B cell (primary cell): Measurements from ENCODE around the gene TIE1. TPM values are rescaled to one million over a fixed set of nuclear protein-coding genes. Genes with fewer than 3 reads are reported as not detected.

Experiments used
- ATAC-seq: fragments of 200-7000 bp; cut with Tn5 transposase; one replicate; pipeline ENCODE4 v1.10.0; 2021; ENCODE audit warnings: low read depth, mild to moderate bottlenecking, moderate number of reproducible peaks, moderate library complexity
- CTCF ChIA-PET: fragments of 350-600 bp; sonication (Branson Sonifier 250); formaldehyde crosslinking; loops from one replicate; lab custom pipeline; 2021; ENCODE audit warnings: antibody characterized with exemption, inconsistent platforms; lab: Charles Lee
- POLR2A ChIA-PET: fragments of 350-600 bp; sonication (Branson Sonifier 250); formaldehyde crosslinking; loops from one replicate; lab custom pipeline; 2021; ENCODE audit warnings: antibody characterized with exemption; lab: Charles Lee
- DNase-seq: peaks from one replicate; pipeline ENCODE4 v3.0.0; 2013
- H2AFZ ChIP-seq: 2 replicates; pipeline ENCODE4 v1.6.1; 2012; ENCODE audit warnings: mild to moderate bottlenecking, low read depth, low read length; ENCODE audit not compliant: insufficient read depth, poor library complexity, severe bottlenecking
- H3K27ac ChIP-seq, 2 donors: 1 replicate in 1 of 2; 2 replicates in 1 of 2; pipeline ENCODE4 v1.5.1; 2012 to 2013; ENCODE audit warnings: low read length in 2 of 2, mild to moderate bottlenecking in 2 of 2, moderate library complexity in 1 of 2
- H3K27me3 ChIP-seq, 4 experiments: fragments of 200-600 bp in 1 of 4; sonication (generic) in 1 of 4; replicated peaks in 1 of 4; 1 replicate in 2 of 4; 2 replicates in 2 of 4; pipeline versions ENCODE4 v1.6.1 to v1.7.0; 2013 to 2016; ENCODE audit warnings: low read length in 3 of 4, mild to moderate bottlenecking in 2 of 4, mixed read lengths in 1 of 4, moderate library complexity in 1 of 4; ENCODE audit not compliant: insufficient read depth in 4 of 4, control insufficient read depth in 3 of 4; ENCODE audit errors: control extremely low read depth in 1 of 4
- H3K36me3 ChIP-seq, 2 experiments: replicated peaks in 1 of 2; 1 replicate in 1 of 2; 2 replicates in 1 of 2; pipeline versions ENCODE4 v1.6.1 to v1.7.1; 2013; ENCODE audit warnings: low read length in 1 of 2; ENCODE audit not compliant: insufficient read depth in 2 of 2, control insufficient read depth in 1 of 2; ENCODE audit errors: control extremely low read depth in 1 of 2, extremely low read depth in 1 of 2
- H3K4me1 ChIP-seq, 2 donors: fragments of 200-600 bp in 1 of 2; sonication (generic) in 1 of 2; 1 replicate in 1 of 2; 2 replicates in 1 of 2; pipeline versions ENCODE4 v1.5.1 to v1.6.1; 2013 to 2017; ENCODE audit warnings: low read length in 2 of 2; ENCODE audit not compliant: control insufficient read depth in 2 of 2, insufficient read depth in 2 of 2
- H3K4me2 ChIP-seq: replicated peaks from 2 replicates; pipeline ENCODE3; 2012; ENCODE audit warnings: mild to moderate bottlenecking, low read depth, low read length; ENCODE audit not compliant: poor library complexity, severe bottlenecking
- H3K4me3 ChIP-seq, 5 experiments: fragments of 200-600 bp in 1 of 5; sonication (generic) in 1 of 5; 1 replicate in 3 of 5; 2 replicates in 2 of 5; pipeline versions ENCODE4 v1.5.1 to v1.7.0; 2011 to 2016; ENCODE audit warnings: low read length in 4 of 5, mild to moderate bottlenecking in 4 of 5, low read depth in 2 of 5, control low read depth in 1 of 5, moderate library complexity in 1 of 5; ENCODE audit not compliant: insufficient read depth in 1 of 5; ENCODE audit errors: control extremely low read depth in 1 of 5, extremely low read depth in 1 of 5
- H3K79me2 ChIP-seq: fragments of 200-600 bp; sonication (generic); one replicate; pipeline ENCODE4 v1.6.0; 2016; ENCODE audit warnings: low read length; ENCODE audit not compliant: control insufficient read depth, insufficient read depth
- H3K9ac ChIP-seq: fragments of 200-600 bp; sonication (generic); 2 replicates; pipeline ENCODE4 v1.6.1; 2017; ENCODE audit warnings: mild to moderate bottlenecking, low read length, moderate library complexity
- H3K9me3 ChIP-seq, 3 donors: one replicate each; pipeline versions ENCODE4 v1.6.1 to v1.7.1; 2013; ENCODE audit warnings: low read length in 2 of 3; ENCODE audit not compliant: control insufficient read depth in 2 of 3, insufficient read depth in 1 of 3; ENCODE audit errors: control extremely low read depth in 1 of 3
- H4K20me1 ChIP-seq: 2 replicates; pipeline ENCODE4 v1.6.0; 2012; ENCODE audit warnings: mild to moderate bottlenecking, low read length; ENCODE audit not compliant: insufficient read depth, control insufficient read depth, poor library complexity, severe bottlenecking
- H3K27ac Mint-ChIP-seq: one replicate; pipeline ENCODE4 v1.8.0; 2021; ENCODE audit warnings: mixed read lengths
- H3K27me3 Mint-ChIP-seq: one replicate; pipeline ENCODE4 v1.8.0; 2021; ENCODE audit warnings: mixed read lengths
- H3K4me1 Mint-ChIP-seq: one replicate; pipeline ENCODE4 v1.8.0; 2021; ENCODE audit warnings: mixed read lengths
- H3K4me3 Mint-ChIP-seq: one replicate; pipeline ENCODE4 v1.8.0; 2021; ENCODE audit warnings: mixed read lengths
- H3K9me3 Mint-ChIP-seq: one replicate; pipeline ENCODE4 v1.8.0; 2022; ENCODE audit warnings: mixed read lengths; ENCODE audit not compliant: insufficient read depth
- EZH2 ChIP-seq: IDR thresholded peaks from 2 replicates; pipeline ENCODE4 v1.6.1; 2012; ENCODE audit warnings: borderline replicate concordance, low read depth, mild to moderate bottlenecking, moderate library complexity, low read length; ENCODE audit not compliant: insufficient read depth, poor library complexity, severe bottlenecking
- WGBS: methylation state at CpG from one replicate; pipeline ENCODE4 v1.1.5; 2013; ENCODE audit warnings: missing lambda C conversion rate; ENCODE audit not compliant: insufficient coverage; 5-methylcytosine and 5-hydroxymethylcytosine counted together
- intact Hi-C: fragments of 100-400 bp; cut with micrococcal nuclease; formaldehyde crosslinking; loops from one replicate; pipeline ENCODE4 v1.10.0; 2022
- polyA plus RNA-seq: library from polyadenylated mRNA; depleted of rRNA; stranded (reverse); fragments of >200 nt; gene quantifications from 2 replicates; pipeline ENCODE4 v1.2.3, GENCODE V29; 2012
- total RNA-seq, 2 donors: library from RNA; stranded (reverse); fragments of 120-200 nt in 1 of 2; gene quantifications; 1 replicate in 1 of 2; 2 replicates in 1 of 2; pipeline versions ENCODE4 v1.2.3 to v1.2.4, GENCODE V29; 2013 to 2022
- TF ChIP-seq, protein P1 (sequence below): fragments of 200-600 bp; IDR thresholded peaks from one replicate; pipeline ENCODE4 v1.8.0; 2022; ENCODE audit warnings: antibody characterized with exemption, mild to moderate bottlenecking

TIE1 gene
- total and polyA plus RNA-seq, 2 donors (not counting 1 experiment from before 2014, with no cell fraction given): 0.10 TPM; not detected in 1

DNA sequence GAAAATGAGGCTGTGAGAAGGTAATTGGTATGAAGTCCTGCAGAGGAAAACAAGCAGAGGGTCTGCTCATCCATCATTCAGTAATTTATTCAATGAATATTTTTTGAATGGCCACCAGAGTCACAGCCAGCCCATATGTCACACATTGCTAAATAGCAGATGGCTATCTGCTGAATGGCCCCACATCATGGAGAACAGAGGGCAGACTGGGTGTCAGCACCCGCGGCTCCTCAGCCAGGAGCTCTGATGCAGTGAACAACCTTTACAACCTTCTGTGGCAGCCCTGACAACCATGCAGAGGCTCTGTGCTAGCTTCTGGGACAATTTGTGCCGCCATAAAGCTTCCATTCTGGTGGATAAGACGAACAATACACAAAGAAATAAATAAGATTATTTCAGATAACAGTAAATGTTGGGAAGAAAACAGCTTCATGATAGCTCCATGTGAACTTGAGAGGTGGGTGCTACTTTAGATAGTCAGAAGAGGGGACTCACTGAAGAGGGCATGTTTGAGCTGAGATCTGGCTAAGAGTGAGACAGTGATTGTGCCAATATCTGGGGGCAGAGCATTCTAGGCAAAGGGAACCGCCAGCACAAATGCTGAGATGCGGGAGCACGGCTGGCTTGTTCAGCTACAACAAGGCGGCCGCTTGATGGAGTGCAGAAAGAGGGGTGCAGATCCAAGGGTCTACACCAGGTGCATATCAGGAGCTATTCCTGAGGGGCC is 12.6 kb upstream of the TIE1 start:
- no peaks in the 10 kb centered on the region for H4K20me1 ChIP-seq
- H3K27me3 ChIP-seq: no peaks in the 10 kb centered on the region
- H3K9me3 ChIP-seq: peaks cover 0 to 5% (median 0%) of the 10 kb centered on the region in 3 donors
- H3K36me3 ChIP-seq: no peaks in the 10 kb centered on the region
- ChIA-PET POLR2A (no interaction called here), CTCF (interaction anchor here (1.8 kb wide), 1 partner anchor 61 kb away, joined by 5 read pairs; no protein-coding TSS in a partner anchor)
- ATAC-seq: no peak
- WGBS: 91% methylated on average over 7 of the region's 9 CpGs
- no peaks in the 10 kb centered on the region for H3K4me1 ChIP-seq
- no peak overlapping the region for H3K4me3 Mint-ChIP-seq
- no peaks in the 10 kb centered on the region for H3K4me1 Mint-ChIP-seq
- no peak overlapping the region for H3K27ac Mint-ChIP-seq
- intact Hi-C loops: no loop called here
- H3K9ac ChIP-seq: no peak overlapping the region
- no peak overlapping the region for H3K4me2 ChIP-seq
- no peaks in the 10 kb centered on the region for H3K9me3 Mint-ChIP-seq
- TF ChIP-seq EZH2: no peak
- TF ChIP-seq, protein P1, sequence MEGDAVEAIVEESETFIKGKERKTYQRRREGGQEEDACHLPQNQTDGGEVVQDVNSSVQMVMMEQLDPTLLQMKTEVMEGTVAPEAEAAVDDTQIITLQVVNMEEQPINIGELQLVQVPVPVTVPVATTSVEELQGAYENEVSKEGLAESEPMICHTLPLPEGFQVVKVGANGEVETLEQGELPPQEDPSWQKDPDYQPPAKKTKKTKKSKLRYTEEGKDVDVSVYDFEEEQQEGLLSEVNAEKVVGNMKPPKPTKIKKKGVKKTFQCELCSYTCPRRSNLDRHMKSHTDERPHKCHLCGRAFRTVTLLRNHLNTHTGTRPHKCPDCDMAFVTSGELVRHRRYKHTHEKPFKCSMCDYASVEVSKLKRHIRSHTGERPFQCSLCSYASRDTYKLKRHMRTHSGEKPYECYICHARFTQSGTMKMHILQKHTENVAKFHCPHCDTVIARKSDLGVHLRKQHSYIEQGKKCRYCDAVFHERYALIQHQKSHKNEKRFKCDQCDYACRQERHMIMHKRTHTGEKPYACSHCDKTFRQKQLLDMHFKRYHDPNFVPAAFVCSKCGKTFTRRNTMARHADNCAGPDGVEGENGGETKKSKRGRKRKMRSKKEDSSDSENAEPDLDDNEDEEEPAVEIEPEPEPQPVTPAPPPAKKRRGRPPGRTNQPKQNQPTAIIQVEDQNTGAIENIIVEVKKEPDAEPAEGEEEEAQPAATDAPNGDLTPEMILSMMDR: no peak
- H3K79me2 ChIP-seq: no peaks in the 10 kb centered on the region
- no peak overlapping the region for H3K4me3 ChIP-seq
- peaks cover 4% of the 10 kb centered on the region for H3K27me3 Mint-ChIP-seq
- no peak overlapping the region for H3K27ac ChIP-seq
- H2AFZ ChIP-seq: no peak overlapping the region
- DNase-seq: no peak
